H1 (cell line): ENCODE measurements around the gene ARHGAP15. TPM values are rescaled to one million over a fixed set of nuclear protein-coding genes. Genes with fewer than 3 reads are reported as not detected.

Source experiments
- CTCF ChIA-PET: fragments of 300-600 bp; sonication (Branson Sonifier 250); formaldehyde crosslinking; loops from one replicate; lab custom pipeline; 2021; ENCODE audit not compliant: partially characterized antibody; lab: Charles Lee
- POLR2A ChIA-PET: fragments of 300-600 bp; sonication (Branson Sonifier 250); formaldehyde crosslinking; loops from one replicate; lab custom pipeline; 2021; ENCODE audit warnings: inconsistent platforms; ENCODE audit not compliant: partially characterized antibody; lab: Charles Lee
- DNase-seq, 2 experiments: peaks; one replicate each; pipeline versions ENCODE4 v3.0.0 to v3.0.0-alpha.2; 2010 to 2022; ENCODE audit warnings: low spot score in 2 of 2, low read depth in 1 of 2, mixed read lengths in 1 of 2
- FAIRE-seq: peaks from 2 replicates; lab custom pipeline; 2011; peaks lifted over from hg19 to GRCh38; lab: Jason Lieb, UNC
- H2AFZ ChIP-seq: 2 replicates; pipeline ENCODE4 v1.8.1; 2012; ENCODE audit warnings: low read length, inconsistent platforms
- H2AK5ac ChIP-seq: 2 replicates; pipeline ENCODE4 v1.6.1; 2013; ENCODE audit warnings: low read depth, low read length
- H2BK120ac ChIP-seq: replicated peaks from 2 replicates; pipeline ENCODE3; 2013; ENCODE audit warnings: low read depth, low read length, inconsistent platforms
- H2BK12ac ChIP-seq: 2 replicates; pipeline ENCODE4 v1.6.1; 2013; ENCODE audit warnings: low read depth, low read length
- H2BK15ac ChIP-seq: 2 replicates; pipeline ENCODE4 v1.6.1; 2013; ENCODE audit warnings: low read length
- H2BK20ac ChIP-seq: 2 replicates; pipeline ENCODE4 v1.6.1; 2013; ENCODE audit warnings: low read length
- H2BK5ac ChIP-seq: 2 replicates; pipeline ENCODE4 v1.6.1; 2013; ENCODE audit warnings: low read depth, low read length
- H3K14ac ChIP-seq: 2 replicates; pipeline ENCODE4 v1.6.1; 2013; ENCODE audit warnings: inconsistent platforms; ENCODE audit not compliant: insufficient read length
- H3K18ac ChIP-seq: 2 replicates; pipeline ENCODE4 v1.6.1; 2013; ENCODE audit warnings: low read length; ENCODE audit errors: extremely low read depth
- H3K23ac ChIP-seq: 2 replicates; pipeline ENCODE4 v1.6.1; 2013; ENCODE audit warnings: inconsistent platforms; ENCODE audit not compliant: insufficient read length
- H3K23me2 ChIP-seq: 2 replicates; pipeline ENCODE4 v1.6.1; 2013; ENCODE audit warnings: low read depth, low read length
- H3K27ac ChIP-seq: 2 replicates; pipeline ENCODE4 v1.6.1; 2011; ENCODE audit warnings: low read depth, low read length, inconsistent platforms
- H3K27me3 ChIP-seq, 4 experiments: replicated peaks in 1 of 4; 1 replicate in 1 of 4; 2 replicates in 3 of 4; pipeline versions ENCODE4 v1.6.1 to v1.8.1; 2011 to 2013; ENCODE audit warnings: low read length in 3 of 4, mild to moderate bottlenecking in 3 of 4, inconsistent platforms in 2 of 4, mixed read lengths in 2 of 4, moderate library complexity in 1 of 4; ENCODE audit not compliant: control insufficient read depth in 3 of 4, insufficient read depth in 3 of 4; ENCODE audit errors: extremely low read depth in 1 of 4
- H3K36me3 ChIP-seq, 4 experiments: 2 replicates each; pipeline versions ENCODE4 v1.6.1 to v1.8.1; 2011 to 2013; ENCODE audit warnings: mild to moderate bottlenecking in 4 of 4, low read length in 3 of 4, moderate library complexity in 2 of 4, control low read depth in 1 of 4, inconsistent platforms in 1 of 4; ENCODE audit not compliant: insufficient read depth in 4 of 4, control insufficient read depth in 2 of 4
- H3K4ac ChIP-seq: replicated peaks from 2 replicates; pipeline ENCODE3; 2013; ENCODE audit warnings: low read length, low read depth, mixed read lengths, inconsistent platforms; ENCODE audit not compliant: insufficient read length
- H3K4me1 ChIP-seq, 4 experiments: replicated peaks in 1 of 4; 1 replicate in 1 of 4; 2 replicates in 3 of 4; pipeline versions ENCODE4 v1.6.1 to v1.8.1; 2011 to 2013; ENCODE audit warnings: low read length in 3 of 4, inconsistent platforms in 2 of 4, mixed read lengths in 1 of 4; ENCODE audit not compliant: insufficient read depth in 4 of 4, control insufficient read depth in 3 of 4
- H3K4me2 ChIP-seq, 2 experiments: 2 replicates each; pipeline versions ENCODE4 v1.6.1 to v1.8.1; 2011 to 2013; ENCODE audit warnings: low read depth in 2 of 2, low read length in 2 of 2, control low read depth in 1 of 2, inconsistent platforms in 1 of 2, mild to moderate bottlenecking in 1 of 2; ENCODE audit not compliant: insufficient read depth in 1 of 2
- H3K4me3 ChIP-seq, 4 experiments: fragments of 200-600, 300-600 bp in 1 of 4; sonication (generic), shearing (Covaris generic), sonication (Bioruptor Twin) in 1 of 4; 2 replicates each; pipeline versions ENCODE4 v1.5.1 to v1.8.1; 2011 to 2016; ENCODE audit warnings: low read length in 4 of 4, low read depth in 3 of 4, control low read depth in 2 of 4, inconsistent platforms in 2 of 4, mild to moderate bottlenecking in 2 of 4, mixed read lengths in 1 of 4, moderate library complexity in 1 of 4; ENCODE audit not compliant: insufficient read depth in 2 of 4; ENCODE audit errors: extremely low read depth in 1 of 4
- H3K56ac ChIP-seq: replicated peaks from 2 replicates; pipeline ENCODE3; 2013; ENCODE audit warnings: low read depth, mild to moderate bottlenecking, mixed read lengths, low read length, inconsistent platforms; ENCODE audit not compliant: insufficient read length
- H3K79me1 ChIP-seq: 2 replicates; pipeline ENCODE4 v1.6.1; 2013; ENCODE audit warnings: low read depth, low read length, control low read depth
- H3K79me2 ChIP-seq, 2 experiments: 2 replicates each; pipeline versions ENCODE4 v1.6.1 to v1.8.1; 2012 to 2013; ENCODE audit warnings: low read length in 2 of 2, mild to moderate bottlenecking in 2 of 2, inconsistent platforms in 1 of 2; ENCODE audit not compliant: insufficient read depth in 2 of 2, control insufficient read depth in 1 of 2
- H3K9ac ChIP-seq, 4 experiments: replicated peaks in 1 of 4; 1 replicate in 1 of 4; 2 replicates in 3 of 4; pipeline versions ENCODE4 v1.6.1 to v1.8.1; 2011 to 2013; ENCODE audit warnings: low read depth in 3 of 4, low read length in 3 of 4, control low read depth in 2 of 4, mild to moderate bottlenecking in 2 of 4, moderate library complexity in 2 of 4, inconsistent platforms in 1 of 4; ENCODE audit errors: extremely low read depth in 1 of 4
- H3K9me3 ChIP-seq, 2 experiments: 2 replicates each; pipeline versions ENCODE4 v1.6.1 to v1.8.1; 2012 to 2013; ENCODE audit warnings: mild to moderate bottlenecking in 2 of 2, moderate library complexity in 2 of 2, control low read depth in 1 of 2, inconsistent platforms in 1 of 2, low read depth in 1 of 2, low read length in 1 of 2, mixed read lengths in 1 of 2; ENCODE audit not compliant: insufficient read depth in 2 of 2
- H4K20me1 ChIP-seq, 2 experiments: replicated peaks in 1 of 2; 2 replicates each; pipeline versions ENCODE3 to v1.8.1; 2011 to 2013; ENCODE audit warnings: inconsistent platforms in 2 of 2, low read length in 2 of 2, mild to moderate bottlenecking in 1 of 2; ENCODE audit not compliant: insufficient read depth in 2 of 2, control insufficient read depth in 1 of 2
- H4K5ac ChIP-seq: 2 replicates; pipeline ENCODE4 v1.6.1; 2013; ENCODE audit warnings: low read length, low read depth, mixed read lengths, inconsistent platforms; ENCODE audit not compliant: insufficient read length
- H4K8ac ChIP-seq: 2 replicates; pipeline ENCODE4 v1.8.0; 2013; ENCODE audit warnings: mild to moderate bottlenecking, moderate library complexity, low read length, inconsistent platforms; ENCODE audit not compliant: insufficient read depth; ENCODE audit errors: extremely low read depth
- H4K91ac ChIP-seq: replicated peaks from 2 replicates; pipeline ENCODE3; 2013; ENCODE audit warnings: low read length, mixed read lengths, inconsistent platforms; ENCODE audit not compliant: insufficient read length
- EZH2 ChIP-seq: fragments of 200-600 bp; sonication (generic); IDR thresholded peaks from 2 replicates; pipeline ENCODE4 v1.7.1; 2012; ENCODE audit warnings: low read depth, mild to moderate bottlenecking, moderate library complexity, low read length, inconsistent platforms; ENCODE audit not compliant: severe bottlenecking
- WGBS, 2 experiments: shearing (Covaris generic) in 1 of 2; methylation state at CpG; one replicate each; pipeline versions ENCODE4 v1.1.6 to v1.1.7; 2013 to 2015; ENCODE audit warnings: low lambda C conversion rate in 2 of 2, mixed read lengths in 2 of 2, inconsistent platforms in 1 of 2, low coverage in 1 of 2, missing lambda C conversion rate in 1 of 2; ENCODE audit not compliant: insufficient replicate concordance in 2 of 2, insufficient coverage in 1 of 2, insufficient read length in 1 of 2; ENCODE audit errors: extremely low coverage in 1 of 2, missing lambda C conversion rate in 1 of 2; 5-methylcytosine and 5-hydroxymethylcytosine counted together
- polyA plus RNA-seq, 7 experiments: library from polyadenylated mRNA; depleted of rRNA in 3 of 7; stranded (reverse) in 5 of 7; unstranded in 2 of 7; fragments of >200 nt in 5 of 7; fragments of 200-250 nt in 2 of 7; gene quantifications; 1 replicate in 5 of 7; 2 replicates in 1 of 7; 4 replicates in 1 of 7; pipeline versions ENCODE4 v1.2.1 to v1.2.3, GENCODE V29; 2011 to 2013; ENCODE audit warnings: missing spikeins in 2 of 7, mixed read lengths in 2 of 7
- total RNA-seq: library from RNA; stranded (reverse); fragmentation: NEBNext Ultra II Directional; extraction: Animal tissue kit (Norgen Biotek cat#: 25700); gene quantifications from 2 replicates; pipeline ENCODE4 v1.2.1, GENCODE V29; 2021

Gene ARHGAP15
- total and polyA plus RNA-seq, 2 of the 8 experiments (the other 6 are each of a cell fraction or from before 2014, with no cell fraction given): not detected

DNA sequence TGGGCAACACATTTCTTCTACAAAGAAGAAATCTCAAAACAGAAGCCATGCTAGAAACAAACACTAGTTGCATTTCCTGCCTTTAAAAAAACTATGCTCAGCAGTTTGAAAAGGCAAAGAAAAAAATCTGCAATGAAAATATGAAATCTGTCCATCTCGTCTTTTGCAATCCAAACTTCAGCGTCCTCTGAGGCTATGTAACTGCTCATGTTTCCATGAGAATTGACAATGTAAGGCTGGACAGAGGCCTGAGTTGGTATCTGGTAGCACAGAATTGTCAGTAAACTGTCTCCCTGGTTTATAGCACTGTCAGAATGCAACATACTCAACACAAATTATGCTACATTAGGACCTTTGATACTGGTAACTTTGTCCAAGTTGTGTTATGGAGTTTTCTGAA lies 429.9 kb downstream of the ARHGAP15 start:
- no peak for FAIRE-seq

More for the DNA sequence above, 429.9 kb downstream of the ARHGAP15 start:
- Histone ChIP-seq H3K36me3 (no peaks in the 10 kb centered on the region), H3K4ac (no peak overlapping the region), H3K27ac (no peak overlapping the region), H3K23ac (no peak overlapping the region), H3K4me3 (no peak overlapping the region), H2AK5ac (no peak overlapping the region), H3K14ac (no peak overlapping the region), H3K9me3 (no peaks in the 10 kb centered on the region), H3K79me1 (no peaks in the 10 kb centered on the region), H3K4me2 (no peak overlapping the region), H3K4me1 (no peaks in the 10 kb centered on the region), H3K9ac (no peak overlapping the region), H2AFZ (no peak overlapping the region; the same call in 1 of the 2 replicates), H2BK15ac (no peak overlapping the region), H4K5ac (no peak overlapping the region), H4K20me1 (no peaks in the 10 kb centered on the region), H3K27me3 (no peaks in the 10 kb centered on the region), H3K56ac (no peak overlapping the region), H3K18ac (no peak overlapping the region), H2BK12ac (no peak overlapping the region), H3K23me2 (no peaks in the 10 kb centered on the region), H2BK20ac (no peak overlapping the region), H4K8ac (no peak overlapping the region), H4K91ac (no peak overlapping the region), H3K79me2 (no peaks in the 10 kb centered on the region), H2BK120ac (no peak overlapping the region), H2BK5ac (no peak overlapping the region)
- no peak for DNase-seq
- no peak for TF ChIP-seq EZH2
- ChIA-PET CTCF (interaction anchor here (1.5 kb wide), 1 partner anchor 46 kb away, joined by 3 read pairs; no protein-coding TSS in a partner anchor), POLR2A (no interaction called here)
- WGBS, 2 experiments: 93% methylated on average over 2 of the region's 2 CpGs; no CpG with 5 or more reads in 1 of the 2 experiments
